ENCODE results near the gene RRAGB.
A peak's percentile ranks its signal among the peaks of the same experiment; 100 is the strongest.
"Not testable (repeated sequence)": the region's sequence is repeated elsewhere in the genome, so short reads cannot be mapped to it uniquely, and the experiment has no call there.

RRAGB gene, protein sequence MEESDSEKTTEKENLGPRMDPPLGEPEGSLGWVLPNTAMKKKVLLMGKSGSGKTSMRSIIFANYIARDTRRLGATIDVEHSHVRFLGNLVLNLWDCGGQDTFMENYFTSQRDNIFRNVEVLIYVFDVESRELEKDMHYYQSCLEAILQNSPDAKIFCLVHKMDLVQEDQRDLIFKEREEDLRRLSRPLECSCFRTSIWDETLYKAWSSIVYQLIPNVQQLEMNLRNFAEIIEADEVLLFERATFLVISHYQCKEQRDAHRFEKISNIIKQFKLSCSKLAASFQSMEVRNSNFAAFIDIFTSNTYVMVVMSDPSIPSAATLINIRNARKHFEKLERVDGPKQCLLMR

GRCh38 chrX:55717521-55718497, at the start of gene RRAGB:
Gene RRAGB (plus strand): TSS chrX:55717749. CDS start chrX:55718328, 579 bp downstream.
- peak; percentile 65 for DNase-seq (ENCODE audit: low read depth)

DNA sequence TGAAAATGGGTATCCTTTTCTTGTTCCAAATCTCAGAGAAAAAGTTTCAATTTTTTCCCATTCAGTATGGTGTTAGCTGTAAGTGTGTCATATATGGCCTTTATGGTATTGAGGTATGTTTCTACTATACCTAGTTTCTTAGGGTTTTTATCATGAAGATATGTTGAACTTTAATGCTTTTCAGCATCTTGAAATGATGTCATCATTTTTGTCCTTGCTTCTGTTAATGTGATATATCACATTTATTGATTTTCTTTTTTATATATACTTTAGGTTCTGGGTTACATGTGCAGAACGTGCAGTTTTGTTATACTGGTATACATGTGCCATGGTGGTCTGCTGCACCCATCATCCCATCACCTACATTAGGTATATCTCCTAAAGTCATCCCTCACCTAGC, 49.5 kb upstream of the RRAGB start:
- DNase-seq (ENCODE audit: low read depth): no peak

DNA sequence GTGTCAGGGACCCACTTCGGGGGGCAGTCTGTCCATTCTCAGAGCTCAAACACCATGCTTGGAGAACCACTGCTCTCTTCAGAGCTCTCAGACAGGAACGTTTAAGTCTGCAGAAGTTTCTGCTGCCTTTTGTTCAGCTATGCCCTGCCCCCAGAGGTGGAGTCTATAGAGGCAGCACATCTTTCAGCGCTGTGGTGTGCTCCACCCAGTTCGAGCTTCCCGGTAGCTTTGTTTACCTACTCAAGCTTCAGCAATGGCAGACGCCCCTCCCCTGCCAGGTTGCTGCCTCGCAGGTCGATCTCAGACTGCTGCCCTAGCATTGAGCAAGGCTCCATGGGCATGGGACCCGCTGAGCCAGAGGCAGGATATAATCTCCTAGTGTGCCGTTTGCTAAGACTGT, 29.0 kb upstream of the RRAGB start:
- DNase-seq (ENCODE audit: low read depth): not testable (repeated sequence)

GRCh38 chrX:55695227-55696018, 22.1 kb upstream of the RRAGB start:
- no peak for DNase-seq (ENCODE audit: low read depth)

DNA sequence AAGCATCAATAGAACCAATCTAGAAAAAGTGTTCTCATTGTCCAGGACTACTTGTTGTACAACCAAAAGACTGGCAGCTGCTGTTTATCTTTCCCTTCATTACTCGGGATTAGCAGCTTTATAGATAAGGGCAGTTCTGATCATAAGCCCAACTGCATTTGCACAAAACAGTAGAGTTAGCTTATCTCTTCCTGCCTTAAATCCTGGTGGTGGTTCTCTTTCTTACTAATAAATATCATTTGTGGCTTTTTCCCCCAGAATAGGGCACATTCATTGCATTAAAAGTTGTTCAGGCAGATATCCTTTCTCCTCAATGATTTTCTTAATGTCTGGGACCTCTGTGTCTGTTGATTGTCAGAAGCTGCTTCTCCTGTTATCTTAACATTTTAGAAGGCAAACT, 20.2 kb upstream of the RRAGB start:
- no peak for DNase-seq (ENCODE audit: low read depth)

- DNase-seq (ENCODE audit: low read depth): no peak
These were observed 14.9 kb upstream of the RRAGB start for GRCh38 chrX:55702671-55703070.

GRCh38 chrX:55703436-55703835, 14.1 kb upstream of the RRAGB start:
- DNase-seq (ENCODE audit: low read depth): not testable (repeated sequence)

GRCh38 chrX:55705066-55705465, 12.5 kb upstream of the RRAGB start:
- not testable (repeated sequence) for DNase-seq (ENCODE audit: low read depth)

- no peak for DNase-seq (ENCODE audit: low read depth)
These were observed 7.8 kb upstream of the RRAGB start for GRCh38 chrX:55709735-55710134.

GRCh38 chrX:55710701-55711100, 6.8 kb upstream of the RRAGB start:
- DNase-seq (ENCODE audit: low read depth): peak; percentile 20

GRCh38 chrX:55713631-55714030, 3.9 kb upstream of the RRAGB start:
- no peak for DNase-seq (ENCODE audit: low read depth)

DNA sequence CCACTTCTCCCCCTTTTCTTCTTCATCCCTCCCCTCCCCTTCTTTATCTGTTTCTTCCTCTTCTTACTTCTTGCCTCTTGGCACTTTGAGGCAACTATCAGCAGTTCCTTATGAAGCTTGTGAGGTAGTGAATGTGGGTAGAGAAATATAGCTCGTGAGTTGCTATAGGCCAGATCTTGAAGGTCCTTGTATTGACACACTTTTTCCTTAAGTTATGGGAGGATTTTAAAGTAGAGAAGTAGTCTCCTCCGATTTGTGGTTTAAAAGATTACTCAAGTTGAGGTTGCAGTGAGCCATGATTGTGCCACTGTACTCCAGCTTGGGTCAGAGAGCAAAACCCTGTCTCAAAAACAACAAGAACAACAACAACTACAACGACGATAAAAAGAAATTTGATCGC, 3.4 kb upstream of the RRAGB start:
- DNase-seq (ENCODE audit: low read depth): no peak

DNA sequence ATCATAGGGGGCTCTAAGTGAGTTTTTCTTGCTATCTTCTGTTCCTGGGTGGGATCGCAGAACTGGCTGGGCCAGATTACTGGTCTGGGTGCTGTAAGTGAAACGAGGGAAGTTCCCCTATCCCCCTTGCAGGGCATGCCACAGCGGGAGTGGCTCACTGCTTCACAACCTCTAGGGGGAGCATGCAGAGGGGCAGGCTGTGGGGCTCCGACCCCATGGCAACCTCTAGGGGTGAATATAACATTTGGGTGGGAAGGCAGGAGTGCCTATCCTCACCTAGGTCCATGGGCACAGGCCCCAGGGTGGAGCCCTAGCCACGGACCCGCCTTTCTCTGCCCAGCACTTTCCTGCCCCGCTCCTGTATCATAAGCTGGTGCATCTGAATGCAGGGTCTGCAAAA, 1.7 kb upstream of the RRAGB start:
- DNase-seq (ENCODE audit: low read depth): no peak

DNA sequence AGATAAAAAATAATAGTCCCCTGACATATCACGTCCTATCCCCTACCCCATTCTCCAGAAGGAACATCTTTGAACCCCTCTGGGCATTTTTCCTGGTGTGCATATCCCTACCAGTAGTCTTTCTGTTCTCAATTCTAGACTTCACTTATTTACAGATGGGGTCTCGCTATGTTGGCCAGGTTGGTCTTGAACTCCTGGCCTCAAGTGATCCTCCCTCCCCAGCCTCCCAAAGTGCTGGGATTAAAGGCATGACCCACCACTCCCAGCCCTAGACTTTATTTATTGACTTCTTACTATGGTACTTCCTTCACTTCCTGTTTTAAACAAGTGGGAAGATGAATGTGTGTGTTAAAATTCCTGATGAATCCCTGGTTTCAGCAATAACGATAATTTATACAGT, 612 bp upstream of the RRAGB start:
- DNase-seq (ENCODE audit: low read depth): no peak

- DNase-seq (ENCODE audit: low read depth): no peak
These were observed 14.3 kb downstream of the RRAGB start for GRCh38 chrX:55731826-55732225.

GRCh38 chrX:55738969-55739368, 21.4 kb downstream of the RRAGB start:
- no peak for DNase-seq (ENCODE audit: low read depth)

- no peak for DNase-seq (ENCODE audit: low read depth)
These were observed 25.1 kb downstream of the RRAGB start for GRCh38 chrX:55742649-55743048.

GRCh38 chrX:55748463-55748862, 30.9 kb downstream of the RRAGB start:
- DNase-seq (ENCODE audit: low read depth): not testable (repeated sequence)

- no peak for DNase-seq (ENCODE audit: low read depth)
These were observed 32.7 kb downstream of the RRAGB start for GRCh38 chrX:55750256-55750655.

DNA sequence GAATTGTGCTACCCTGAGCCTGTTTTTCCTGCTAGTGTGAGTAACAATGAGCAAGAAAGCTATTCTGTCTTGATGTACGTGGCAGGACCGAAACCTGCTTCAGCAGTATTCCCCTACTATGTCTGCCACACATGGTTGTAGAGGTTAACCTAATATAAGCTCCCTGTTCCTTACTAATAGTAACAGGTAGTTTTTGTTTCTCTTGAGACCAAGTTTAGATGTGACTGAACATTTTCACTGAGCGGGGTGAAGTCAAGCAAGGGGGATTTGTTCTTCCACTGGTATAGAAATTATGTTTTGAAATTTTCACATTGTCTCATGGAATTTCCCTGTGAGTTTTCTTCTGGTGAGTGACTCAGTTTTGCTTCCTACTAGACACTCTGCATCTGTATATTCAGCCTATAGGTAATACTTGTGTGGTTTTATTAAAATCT, 37.3 kb downstream of the RRAGB start:
- DNase-seq (ENCODE audit: low read depth): no peak

DNA sequence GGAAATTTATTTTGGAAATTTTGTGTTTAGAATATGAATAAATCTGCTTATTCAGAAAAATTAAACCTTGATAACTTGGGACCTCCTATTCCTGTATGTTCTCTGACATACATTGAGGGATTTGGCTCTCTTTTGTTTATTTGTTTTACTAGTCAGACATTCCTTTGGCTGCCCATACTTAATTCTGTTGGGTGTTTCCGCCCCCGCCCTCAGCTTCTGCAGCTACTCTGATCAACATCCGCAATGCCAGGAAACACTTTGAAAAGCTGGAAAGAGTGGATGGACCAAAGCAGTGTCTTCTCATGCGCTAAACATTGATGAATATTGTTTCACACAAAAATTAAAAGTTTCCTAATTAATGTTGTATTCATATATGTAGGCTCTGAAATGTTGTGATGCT, 40.5 kb downstream of the RRAGB start:
- no peak for DNase-seq (ENCODE audit: low read depth)

GRCh38 chrX:55759478-55759877, 41.9 kb downstream of the RRAGB start:
- no peak for DNase-seq (ENCODE audit: low read depth)

Data from HS-5 (cell line).